Globus pallidus (tissue), 1 donor: ENCODE data around the gene ANKAR.

Experiments
- DNase-seq: peaks from one replicate; pipeline ENCODE4 v3.0.0-alpha.2; 2015; ENCODE audit warnings: low spot score

The ANKAR gene

DNA sequence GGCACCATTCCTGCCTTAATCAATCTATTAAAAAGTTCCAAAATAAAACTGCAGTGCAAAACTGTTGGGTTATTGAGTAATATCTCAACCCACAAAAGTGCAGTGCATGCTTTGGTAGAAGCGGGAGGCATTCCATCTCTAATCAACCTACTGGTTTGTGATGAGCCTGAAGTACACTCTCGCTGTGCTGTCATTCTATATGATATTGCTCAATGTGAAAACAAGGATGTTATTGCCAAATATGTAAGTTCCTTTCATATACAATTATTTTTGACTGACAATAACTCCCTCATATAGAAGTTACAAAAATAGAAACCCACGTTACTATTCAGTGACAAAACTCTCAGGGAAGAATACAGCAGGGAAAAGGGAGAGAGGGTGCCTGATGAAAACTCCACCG is 45.1 kb downstream of the ANKAR start:
- no peak for DNase-seq

DNA sequence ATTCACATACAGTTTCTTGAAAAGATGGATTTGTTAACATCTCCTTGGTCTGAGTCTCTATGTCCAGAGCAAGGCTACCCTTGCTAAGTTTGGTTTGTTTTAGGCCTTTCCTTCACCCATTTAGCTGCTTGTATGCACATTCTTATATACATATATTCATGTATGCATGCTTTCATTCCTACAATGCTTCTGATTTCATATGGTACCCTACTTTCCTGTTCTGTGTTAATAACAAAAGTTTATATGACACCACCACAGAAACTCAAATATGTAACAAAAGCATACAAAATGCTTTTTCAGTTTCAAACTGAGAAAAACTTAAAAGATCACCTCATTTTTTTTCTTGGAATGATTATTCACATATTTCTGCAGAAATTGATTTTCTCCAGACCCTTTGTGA is 48.7 kb downstream of the ANKAR start:
- no peak for DNase-seq
